Stimulated activated CD8-positive, alpha-beta memory T cell treated with anti-CD3 and anti-CD28 coated beads, Interleukin-15, amount 100 ng/mL, for 24 hours (primary cell): ENCODE data around the gene CD53.
"Not testable (repeated sequence)": the region's sequence is repeated elsewhere in the genome, so short reads cannot be mapped to it uniquely, and the experiment has no call there.

Experiments
- DNase-seq: peaks from one replicate; pipeline ENCODE4 v3.0.0-alpha.2; 2020; ENCODE audit warnings: low read depth

CD53 gene

GRCh38 chr1:110872745-110873720 lies at the start of gene CD53:
Gene CD53 (plus strand): TSS chr1:110873148. CDS start chr1:110891409, 18,261 bp downstream.
- DNase-seq: no peak

GRCh38 chr1:110824192-110824591 lies 48.8 kb upstream of the CD53 start:
- no peak for DNase-seq

GRCh38 chr1:110829955-110830553 lies 42.9 kb upstream of the CD53 start:
- no peak for DNase-seq

GRCh38 chr1:110833779-110834178 lies 39.2 kb upstream of the CD53 start:
- not testable (repeated sequence) for DNase-seq

- DNase-seq: no peak
Measured at GRCh38 chr1:110846861-110847260, 26.1 kb upstream of the CD53 start.

GRCh38 chr1:110850145-110850544 lies 22.8 kb upstream of the CD53 start:
- no peak for DNase-seq

- no peak for DNase-seq
Measured at GRCh38 chr1:110850627-110851026, 22.3 kb upstream of the CD53 start.

- DNase-seq: no peak
Measured at GRCh38 chr1:110853135-110853534, 19.8 kb upstream of the CD53 start.

GRCh38 chr1:110856410-110856809 lies 16.5 kb upstream of the CD53 start:
- no peak for DNase-seq

- no peak for DNase-seq
Measured at GRCh38 chr1:110857964-110858948, 14.7 kb upstream of the CD53 start.

GRCh38 chr1:110859062-110859461 lies 13.9 kb upstream of the CD53 start:
- no peak for DNase-seq

- DNase-seq: no peak
Measured at GRCh38 chr1:110860174-110860573, 12.8 kb upstream of the CD53 start.

GRCh38 chr1:110860620-110861019 lies 12.3 kb upstream of the CD53 start:
- not testable (repeated sequence) for DNase-seq

GRCh38 chr1:110861942-110862341 lies 11.0 kb upstream of the CD53 start:
- DNase-seq: not testable (repeated sequence)

GRCh38 chr1:110864287-110864686 lies 8.7 kb upstream of the CD53 start:
- no peak for DNase-seq

GRCh38 chr1:110870721-110871388 lies 2.1 kb upstream of the CD53 start:
- DNase-seq: no peak

- no peak for DNase-seq
Measured at GRCh38 chr1:110872366-110872744, 593 bp upstream of the CD53 start.

- DNase-seq: no peak
Measured at GRCh38 chr1:110873856-110874255, 908 bp downstream of the CD53 start.

- no peak for DNase-seq
Measured at GRCh38 chr1:110874324-110875215, 1.6 kb downstream of the CD53 start.

- DNase-seq: no peak
Measured at GRCh38 chr1:110875216-110875731, 2.3 kb downstream of the CD53 start.
